ENCODE measurements around the gene KNG1.

The KNG1 gene
- long read RNA-seq, result 0 reads

- H3K4me3 ChIP-seq (replicated peaks; ENCODE audit: insufficient read depth, low read length), result no peak within 1 kb of the TSS
- H3K27ac ChIP-seq (replicated peaks), result no peak within 1 kb of the TSS
- TF ChIP-seq GABPA (IDR thresholded peaks at IDR 0.05; ENCODE audit: low read depth) (no peak), REST (IDR thresholded peaks at IDR 0.05; ENCODE audit: insufficient replicate concordance, low read depth) (no peak), CTCF (IDR thresholded peaks at IDR 0.05; ENCODE audit: insufficient read depth, low read length) (no peak), POLR2AphosphoS5 (IDR thresholded peaks at IDR 0.05; ENCODE audit: low read depth) (no peak), SPI1 (IDR thresholded peaks at IDR 0.05; ENCODE audit: borderline replicate concordance, low read depth) (no peak)
- H3K27me3 ChIP-seq (ENCODE audit: insufficient read depth, poor library complexity, severe bottlenecking), result no peaks in the 10 kb centered on the region
- DNase-seq (ENCODE audit: low read depth in 1 of 2, low spot score in 1 of 2), result no peak
Measured at GRCh38 chr3:186717039-186717457, at the start of gene KNG1. Gene KNG1 (plus strand): TSS chr3:186717359. CDS start chr3:186717543, 184 bp downstream.

- Histone ChIP-seq H3K27me3 (ENCODE audit: insufficient read depth, poor library complexity, severe bottlenecking) (no peaks in the 10 kb centered on the region), H3K27ac (replicated peaks) (no peak overlapping the region), H3K4me3 (replicated peaks; ENCODE audit: insufficient read depth, low read length) (no peak overlapping the region)
- TF ChIP-seq REST (IDR thresholded peaks at IDR 0.05; ENCODE audit: insufficient replicate concordance, low read depth) (no peak), GABPA (IDR thresholded peaks at IDR 0.05; ENCODE audit: low read depth) (no peak), SPI1 (IDR thresholded peaks at IDR 0.05; ENCODE audit: borderline replicate concordance, low read depth) (no peak), CTCF (IDR thresholded peaks at IDR 0.05; ENCODE audit: insufficient read depth, low read length) (no peak), POLR2AphosphoS5 (IDR thresholded peaks at IDR 0.05; ENCODE audit: low read depth) (no peak)
- no peak for DNase-seq (ENCODE audit: low read depth in 1 of 2, low spot score in 1 of 2)
Measured at GRCh38 chr3:186668426-186668825, 48.7 kb upstream of the KNG1 start.

- no peak overlapping the region for H3K27ac ChIP-seq (replicated peaks)
- TF ChIP-seq CTCF (IDR thresholded peaks at IDR 0.05; ENCODE audit: insufficient read depth, low read length) (no peak), GABPA (IDR thresholded peaks at IDR 0.05; ENCODE audit: low read depth) (no peak), REST (IDR thresholded peaks at IDR 0.05; ENCODE audit: insufficient replicate concordance, low read depth) (no peak), POLR2AphosphoS5 (IDR thresholded peaks at IDR 0.05; ENCODE audit: low read depth) (no peak), SPI1 (IDR thresholded peaks at IDR 0.05; ENCODE audit: borderline replicate concordance, low read depth) (no peak)
- DNase-seq (ENCODE audit: low read depth in 1 of 2, low spot score in 1 of 2), result peak in 1 of 2 experiments; percentile 4
- H3K27me3 ChIP-seq (ENCODE audit: insufficient read depth, poor library complexity, severe bottlenecking), result no peaks in the 10 kb centered on the region
- H3K4me3 ChIP-seq (replicated peaks; ENCODE audit: insufficient read depth, low read length), result no peak overlapping the region
Measured at GRCh38 chr3:186669378-186670084, 47.6 kb upstream of the KNG1 start.

Measured in HL-60 (cell line).